HL-60/S4 treated with retinoic acid at 250 ng/mL for 4 days and 3 days (cell line): ENCODE data around the gene AK6.
"Not testable (repeated sequence)": the region's sequence is repeated elsewhere in the genome, so short reads cannot be mapped to it uniquely, and the experiment has no call there.

ENCODE experiments used
- in situ Hi-C: fragments of 300-500 bp; cut with MboI; formaldehyde crosslinking; loops from 2 replicates; pipeline ENCODE4 v1.7.0; 2022; ENCODE audit warnings: low sequenced_read_pairs

AK6 gene

GRCh38 chr5:69369340-69370121 lies at the start of gene AK6, which contains the start of the genes RAD17 and TAF9:
Gene AK6 (minus strand): TSS chr5:69369520. CDS start chr5:69369490, 30 bp downstream.
Gene RAD17 (plus strand): TSS chr5:69369818. CDS start chr5:69372209, 2,391 bp downstream.
Gene TAF9 (minus strand): TSS chr5:69369520. CDS start chr5:69365737, 3,783 bp downstream.
- in situ Hi-C loops, result no loop called here

- in situ Hi-C loops, result no loop called here
These were observed 49.2 kb upstream of the AK6 start for GRCh38 chr5:69418554-69418953.

- in situ Hi-C loops, result no loop called here
These were observed 47.4 kb upstream of the AK6 start for GRCh38 chr5:69416699-69417098.

GRCh38 chr5:69416180-69416579 lies 46.9 kb upstream of the AK6 start:
- in situ Hi-C loops, result no loop called here

GRCh38 chr5:69415584-69415958 lies 46.3 kb upstream of the AK6 start:
- in situ Hi-C loops, result no loop called here

- in situ Hi-C loops, result no loop called here
These were observed 45.7 kb upstream of the AK6 start, which contains the start of gene MARVELD2 for GRCh38 chr5:69414885-69415583. Gene MARVELD2 (plus strand): TSS chr5:69415116. CDS start chr5:69419386, 4,270 bp downstream.

GRCh38 chr5:69404659-69405330 lies 35.5 kb upstream of the AK6 start:
- in situ Hi-C loops, result no loop called here

GRCh38 chr5:69378376-69378775 lies 9.1 kb upstream of the AK6 start:
- in situ Hi-C loops, result no loop called here

- in situ Hi-C loops, result no loop called here
These were observed 5.7 kb upstream of the AK6 start for GRCh38 chr5:69374911-69375446.

GRCh38 chr5:69372394-69372793 lies 3.1 kb upstream of the AK6 start:
- in situ Hi-C loops, result no loop called here

- in situ Hi-C loops, result not testable (repeated sequence)
These were observed 1.0 kb upstream of the AK6 start for GRCh38 chr5:69370335-69370734.

- in situ Hi-C loops, result no loop called here
These were observed 621 bp downstream of the AK6 start for GRCh38 chr5:69368458-69369339.

GRCh38 chr5:69367697-69368279 lies 1.5 kb downstream of the AK6 start:
- in situ Hi-C loops, result no loop called here

GRCh38 chr5:69364850-69365249 lies 4.5 kb downstream of the AK6 start:
- in situ Hi-C loops, result no loop called here

- in situ Hi-C loops, result no loop called here
These were observed 4.9 kb downstream of the AK6 start for GRCh38 chr5:69364414-69364813.

- in situ Hi-C loops, result no loop called here
These were observed 8.9 kb downstream of the AK6 start for GRCh38 chr5:69360442-69360841.

- in situ Hi-C loops, result no loop called here
These were observed 9.6 kb downstream of the AK6 start for GRCh38 chr5:69359699-69360098.

- in situ Hi-C loops, result no loop called here
These were observed 18.7 kb downstream of the AK6 start for GRCh38 chr5:69350664-69351063.

- in situ Hi-C loops, result no loop called here
These were observed 26.2 kb downstream of the AK6 start for GRCh38 chr5:69343083-69343482.
